Transverse colon (tissue), 4 donors: ENCODE results near the gene DEGS2. TPM values are rescaled to one million over a fixed set of nuclear protein-coding genes. Genes with fewer than 3 reads are reported as not detected.

ENCODE experiments used
- DNase-seq: peaks from one replicate; pipeline ENCODE4 v3.0.0-alpha.2; 2019
- H3K27ac ChIP-seq, 4 donors: fragments of 200-600 bp; sonication (generic); 2 replicates each; pipeline ENCODE4 v1.5.1; 2016 to 2018; ENCODE audit warnings: inconsistent platforms in 4 of 4
- H3K27me3 ChIP-seq: fragments of 200-600 bp; sonication (generic); 2 replicates; pipeline ENCODE4 v1.5.1; 2017; ENCODE audit warnings: inconsistent platforms
- H3K36me3 ChIP-seq, 4 donors: fragments of 200-600 bp; sonication (generic); 2 replicates each; pipeline ENCODE4 v1.5.1; 2017 to 2019; ENCODE audit warnings: inconsistent platforms in 4 of 4
- H3K4me1 ChIP-seq, 4 donors: fragments of 200-600 bp; sonication (generic); 2 replicates each; pipeline ENCODE4 v1.5.1; 2017 to 2020; ENCODE audit warnings: inconsistent platforms in 4 of 4
- H3K4me3 ChIP-seq, 4 donors: fragments of 200-600 bp; sonication (generic); 1 replicate in 1 of 4; 2 replicates in 3 of 4; pipeline versions ENCODE4 v1.5.1 to v1.6.1; 2017 to 2019; ENCODE audit warnings: inconsistent platforms in 4 of 4
- H3K9me3 ChIP-seq, 2 donors: fragments of 200-600 bp; sonication (generic); 2 replicates each; pipeline ENCODE4 v1.5.1; 2017 to 2019; ENCODE audit warnings: inconsistent platforms in 2 of 2
- CTCF ChIP-seq, 5 experiments: fragments of 200-600 bp in 3 of 5; fragments of 450-650 bp in 2 of 5; sonication (generic) in 3 of 5; IDR thresholded peaks; 1 replicate in 2 of 5; 2 replicates in 3 of 5; pipeline ENCODE4 v1.5.1; 2016 to 2017; ENCODE audit warnings: antibody characterized with exemption in 5 of 5, inconsistent platforms in 3 of 5, mild to moderate bottlenecking in 2 of 5, moderate library complexity in 1 of 5
- EP300 ChIP-seq: sonication (generic); formaldehyde crosslinking; IDR thresholded peaks from one replicate; pipeline ENCODE4 v1.6.1; 2017; ENCODE audit warnings: antibody characterized with exemption, low read depth
- POLR2A ChIP-seq: fragments of 450-650 bp; IDR thresholded peaks from one replicate; pipeline ENCODE4 v1.6.1; 2016; ENCODE audit warnings: antibody characterized with exemption, mild to moderate bottlenecking, moderate library complexity
- POLR2AphosphoS5 ChIP-seq, 3 donors: sonication (generic); formaldehyde crosslinking; IDR thresholded peaks; one replicate each; pipeline ENCODE4 v1.6.1; 2016; ENCODE audit warnings: antibody characterized with exemption in 3 of 3
- WGBS, 2 donors: methylation state at CpG; one replicate each; pipeline ENCODE4 v1.1.5; 2018; ENCODE audit warnings: low coverage in 1 of 2; 5-methylcytosine and 5-hydroxymethylcytosine counted together
- in situ Hi-C, 4 donors: fragments of 200-750 bp; cut with MboI; loops; one replicate each; pipeline versions ENCODE4 v1.15.0 to v1.15.1; 2017; ENCODE audit warnings: low sequenced_read_pairs in 3 of 4, low pct_ligation_motif_present in 1 of 4, low pct_unique_long_range_greater_than_20kb in 1 of 4
- intact Hi-C: fragments of 100-400 bp; cut with DNase I; formaldehyde crosslinking; loops from one replicate; pipeline ENCODE4 v1.15.1; 2023; ENCODE audit warnings: low total_unique reads
- total RNA-seq, 4 donors: library from RNA; depleted of rRNA; stranded (reverse); fragments of >200 nt; gene quantifications; one replicate each; pipeline ENCODE4 v1.1.0, GENCODE V29; 2016

The DEGS2 gene
- total RNA-seq, 4 donors from 2014 or later = 4.9 to 33.2 (median 23.7) TPM

GRCh38 chr14:100144996-100145646 is 14.3 kb downstream of the DEGS2 start:
- in situ Hi-C loops = no loop called here
- H3K27ac ChIP-seq = peak overlapping the region; percentile 85 to 86 (median 86)
- H3K4me1 ChIP-seq = peaks cover 28 to 86% (median 81%) of the 10 kb centered on the region in 4 donors
- TF ChIP-seq POLR2AphosphoS5 (IDR thresholded peaks at IDR 0.05) (peak; percentile 74 to 91 (median 85)), POLR2A (peak; percentile 89), CTCF (IDR thresholded peaks at IDR 0.05) (no peak)
- no peak overlapping the region for H3K4me3 ChIP-seq
- WGBS, 2 donors = 65% methylated on average over 11 of the region's 18 CpGs; no CpG with 5 or more reads in 1 of the 2 donors
- H3K9me3 ChIP-seq = no peaks in the 10 kb centered on the region
- H3K27me3 ChIP-seq = no peaks in the 10 kb centered on the region
- no peaks in the 10 kb centered on the region for H3K36me3 ChIP-seq
- intact Hi-C loops = no loop called here
- peak; percentile 87 for DNase-seq

GRCh38 chr14:100144645-100144995 is 14.8 kb downstream of the DEGS2 start:
- Histone ChIP-seq H3K27ac (peak overlapping the region; percentile 85 to 86 (median 86)), H3K9me3 (no peaks in the 10 kb centered on the region), H3K27me3 (no peaks in the 10 kb centered on the region), H3K4me3 (no peak overlapping the region), H3K36me3 (no peaks in the 10 kb centered on the region), H3K4me1 (peaks cover 25 to 82% (median 76%) of the 10 kb centered on the region in 4 donors)
- in situ Hi-C loops = no loop called here
- DNase-seq = no peak
- TF ChIP-seq EP300 (no peak), POLR2A (no peak), CTCF (IDR thresholded peaks at IDR 0.05) (no peak), POLR2AphosphoS5 (IDR thresholded peaks at IDR 0.05) (no peak)
- intact Hi-C loops = no loop called here
- WGBS, 2 donors = 51% methylated on average over 4 of the region's 4 CpGs; no CpG with 5 or more reads in 1 of the 2 donors

GRCh38 chr14:100143934-100144333 is 15.5 kb downstream of the DEGS2 start:
- H3K4me1 ChIP-seq = peaks cover 25 to 78% (median 72%) of the 10 kb centered on the region in 4 donors
- H3K4me3 ChIP-seq = no peak overlapping the region
- H3K36me3 ChIP-seq = no peaks in the 10 kb centered on the region
- H3K27me3 ChIP-seq = no peaks in the 10 kb centered on the region
- DNase-seq = no peak
- TF ChIP-seq POLR2AphosphoS5 (IDR thresholded peaks at IDR 0.05) = no peak
- no peak for TF ChIP-seq CTCF (IDR thresholded peaks at IDR 0.05)
- TF ChIP-seq EP300 = no peak
- H3K27ac ChIP-seq = peak overlapping the region in 3 of 4 donors; percentile 85 to 86 (median 86)
- intact Hi-C loops (no loop called here), in situ Hi-C loops (no loop called here)
- WGBS, 2 donors = 83 to 92% methylated on average over 3 to 23 of the region's 23 CpGs
- H3K9me3 ChIP-seq = no peaks in the 10 kb centered on the region

- TF ChIP-seq EP300 (no peak), POLR2A (no peak), POLR2AphosphoS5 (IDR thresholded peaks at IDR 0.05) (no peak), CTCF (IDR thresholded peaks at IDR 0.05) (no peak)
- H3K36me3 ChIP-seq = no peaks in the 10 kb centered on the region
Measured at GRCh38 chr14:100143523-100143922, 15.9 kb downstream of the DEGS2 start.

More at GRCh38 chr14:100143523-100143922, 15.9 kb downstream of the DEGS2 start:
- no peak for DNase-seq
- Histone ChIP-seq H3K27ac (peak overlapping the region; percentile 74 to 85 (median 81)), H3K27me3 (no peaks in the 10 kb centered on the region), H3K4me3 (no peak overlapping the region), H3K4me1 (peaks cover 25 to 77% (median 70%) of the 10 kb centered on the region in 4 donors), H3K9me3 (no peaks in the 10 kb centered on the region)
- intact Hi-C loops (no loop called here), in situ Hi-C loops (no loop called here)
- WGBS, 2 donors = 94% methylated on average over 18 of the region's 18 CpGs; no CpG with 5 or more reads in 1 of the 2 donors
